HFF-Myc (cell line): ENCODE results near the gene TSR3.

ENCODE experiments used
- DNase-seq: peaks from one replicate; pipeline ENCODE4 v3.0.0-alpha.2; 2011; ENCODE audit warnings: low read depth; ENCODE audit errors: extremely low read depth
- H3K4me3 ChIP-seq: replicated peaks from 2 replicates; pipeline ENCODE4 v1.5.1; 2011; ENCODE audit warnings: low read depth, mild to moderate bottlenecking, control low read depth, low read length
- TF ChIP-seq, protein P1 (sequence below): IDR thresholded peaks from 2 replicates; pipeline ENCODE4 v1.5.1; 2012; ENCODE audit warnings: mild to moderate bottlenecking, low read depth, low read length, control low read depth; ENCODE audit errors: missing control alignments

The TSR3 gene

DNA sequence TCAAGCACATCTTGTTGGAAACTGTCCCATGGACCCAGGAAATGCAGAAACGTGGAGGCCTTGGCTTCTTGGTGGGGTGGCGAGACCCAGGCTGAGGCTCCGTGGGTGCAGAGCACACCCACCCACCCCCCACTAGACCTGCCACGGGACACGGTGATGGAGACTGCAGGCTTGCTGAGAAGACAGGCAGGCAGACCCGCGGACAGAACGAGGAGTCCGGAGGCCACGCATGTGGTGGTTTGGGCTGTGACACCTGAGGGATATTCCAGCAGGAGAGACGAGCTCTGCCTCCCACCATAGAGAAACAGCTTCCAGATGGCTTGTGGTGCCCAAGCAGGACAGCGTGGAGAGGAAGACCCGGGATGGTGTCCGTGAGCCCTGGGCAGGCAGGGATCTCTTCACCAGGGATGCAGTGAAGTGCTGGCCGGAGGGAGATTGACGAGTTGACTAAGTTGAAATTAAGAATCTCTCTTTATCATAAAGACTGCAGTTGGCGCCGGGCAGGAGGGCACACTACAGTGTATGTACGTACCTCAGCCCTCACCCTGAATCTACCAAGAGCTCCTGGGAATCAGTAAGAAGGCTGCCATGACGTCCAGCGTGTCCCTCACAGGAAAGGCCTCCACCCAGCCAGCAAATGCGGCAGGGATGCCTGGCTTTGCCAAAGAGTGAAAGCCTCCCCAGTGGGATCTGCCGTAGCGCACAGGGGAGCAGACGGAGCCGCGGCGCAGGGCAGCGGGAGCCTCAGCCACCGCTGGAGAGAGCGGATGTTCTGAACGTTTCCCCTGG lies 34.0 kb downstream of the TSR3 start:
- H3K4me3 ChIP-seq = no peak overlapping the region
- no peak for DNase-seq
- TF ChIP-seq, protein P1, sequence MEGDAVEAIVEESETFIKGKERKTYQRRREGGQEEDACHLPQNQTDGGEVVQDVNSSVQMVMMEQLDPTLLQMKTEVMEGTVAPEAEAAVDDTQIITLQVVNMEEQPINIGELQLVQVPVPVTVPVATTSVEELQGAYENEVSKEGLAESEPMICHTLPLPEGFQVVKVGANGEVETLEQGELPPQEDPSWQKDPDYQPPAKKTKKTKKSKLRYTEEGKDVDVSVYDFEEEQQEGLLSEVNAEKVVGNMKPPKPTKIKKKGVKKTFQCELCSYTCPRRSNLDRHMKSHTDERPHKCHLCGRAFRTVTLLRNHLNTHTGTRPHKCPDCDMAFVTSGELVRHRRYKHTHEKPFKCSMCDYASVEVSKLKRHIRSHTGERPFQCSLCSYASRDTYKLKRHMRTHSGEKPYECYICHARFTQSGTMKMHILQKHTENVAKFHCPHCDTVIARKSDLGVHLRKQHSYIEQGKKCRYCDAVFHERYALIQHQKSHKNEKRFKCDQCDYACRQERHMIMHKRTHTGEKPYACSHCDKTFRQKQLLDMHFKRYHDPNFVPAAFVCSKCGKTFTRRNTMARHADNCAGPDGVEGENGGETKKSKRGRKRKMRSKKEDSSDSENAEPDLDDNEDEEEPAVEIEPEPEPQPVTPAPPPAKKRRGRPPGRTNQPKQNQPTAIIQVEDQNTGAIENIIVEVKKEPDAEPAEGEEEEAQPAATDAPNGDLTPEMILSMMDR = no peak

DNA sequence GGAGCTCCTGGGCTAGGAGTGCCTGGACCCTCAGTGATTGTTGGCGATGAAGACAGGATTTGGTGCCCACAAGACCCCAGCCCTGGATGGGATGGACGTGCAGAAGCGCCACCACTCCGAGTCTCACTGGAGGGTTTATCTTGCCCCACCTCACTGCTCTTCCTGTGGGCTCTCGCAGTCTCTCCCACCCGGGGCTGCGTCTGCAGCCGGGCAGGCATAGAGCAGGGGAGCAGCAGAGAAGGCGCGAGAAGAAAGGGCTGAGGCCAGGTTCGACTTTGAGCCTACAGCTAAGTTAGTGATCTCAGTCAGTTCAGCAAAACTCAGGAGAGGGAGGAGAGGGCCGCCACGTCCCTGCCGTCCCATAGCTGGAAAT lies 35.7 kb downstream of the TSR3 start:
- TF ChIP-seq, protein P1 = no peak
- DNase-seq = no peak
- H3K4me3 ChIP-seq = no peak overlapping the region

- DNase-seq = no peak
- TF ChIP-seq, protein P1 = no peak
- no peak overlapping the region for H3K4me3 ChIP-seq
Measured at GRCh38 chr16:1315081-1316032, 36.3 kb downstream of the TSR3 start.

DNA sequence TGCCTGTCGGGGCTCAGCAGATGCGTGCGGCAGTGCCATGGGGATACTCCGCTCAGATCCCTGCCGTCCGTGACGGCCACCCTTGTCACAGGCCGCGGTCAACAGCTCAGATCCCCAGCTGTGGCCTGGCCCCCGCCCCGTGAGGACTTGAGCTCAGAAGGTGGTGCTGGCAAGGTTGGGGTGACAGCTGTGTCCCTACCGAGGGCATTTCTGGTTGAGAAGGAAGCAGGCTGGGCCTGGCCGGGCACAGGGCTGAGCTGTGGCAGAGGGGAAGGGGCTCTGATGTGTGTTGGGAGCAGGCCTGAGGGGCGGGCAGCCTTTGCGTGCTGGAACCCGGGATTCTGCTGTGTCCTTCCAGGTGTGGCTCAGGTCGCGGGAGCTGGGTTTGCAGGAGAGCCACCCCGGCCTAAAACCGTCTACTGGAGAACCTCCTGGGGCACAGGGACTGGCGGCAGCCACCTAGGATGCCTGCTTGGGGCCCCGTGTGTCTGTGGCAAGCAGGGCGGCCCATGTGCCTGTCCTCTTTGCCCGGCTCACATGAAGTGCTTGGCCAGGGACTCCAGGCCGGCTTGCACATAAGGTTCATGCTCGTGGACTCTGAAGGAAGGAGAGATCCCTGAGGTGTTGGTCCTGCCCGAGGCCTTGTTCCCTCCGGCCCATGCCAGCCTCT lies 37.1 kb downstream of the TSR3 start:
- no peak overlapping the region for H3K4me3 ChIP-seq
- DNase-seq = no peak
- TF ChIP-seq, protein P1 = no peak

GRCh38 chr16:1313721-1314369 lies 37.8 kb downstream of the TSR3 start:
- H3K4me3 ChIP-seq = no peak overlapping the region
- DNase-seq = no peak
- TF ChIP-seq, protein P1 = no peak

DNA sequence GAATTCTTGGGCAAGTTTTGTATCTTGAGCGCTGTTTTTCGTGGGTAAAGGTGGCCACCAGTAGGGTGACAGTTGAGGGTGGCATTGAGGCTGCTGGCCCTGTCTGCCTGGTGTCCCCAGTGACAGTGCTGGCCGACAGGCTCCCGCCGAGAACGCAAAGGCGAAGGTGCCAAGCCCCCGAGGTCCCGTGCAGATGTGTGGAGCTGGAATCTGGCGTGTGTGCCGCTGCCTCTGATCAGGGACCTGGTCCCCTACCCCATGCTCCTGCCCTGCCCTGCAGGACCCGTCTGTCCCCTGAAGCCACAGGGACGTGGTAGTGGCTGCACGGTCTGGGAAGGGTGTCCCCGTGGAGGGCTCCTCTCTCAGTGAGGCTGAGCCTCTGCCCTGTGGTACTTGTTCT lies 38.8 kb downstream of the TSR3 start:
- H3K4me3 ChIP-seq = no peak overlapping the region
- TF ChIP-seq, protein P1 = no peak
- no peak for DNase-seq
